Right atrium auricular region (tissue), 2 donors: ENCODE data around the gene SMYD3. TPM values are rescaled to one million over a fixed set of nuclear protein-coding genes. Genes with fewer than 3 reads are reported as not detected.

Experiments used
- DNase-seq: peaks from one replicate; pipeline ENCODE4 v3.0.0-alpha.2; 2019; ENCODE audit warnings: low spot score
- H3K27ac ChIP-seq, 2 donors: fragments of 200-600 bp; sonication (generic); 1 replicate in 1 of 2; 2 replicates in 1 of 2; pipeline ENCODE4 v1.5.1; 2016 to 2019
- H3K27me3 ChIP-seq, 2 donors: fragments of 200-600 bp; sonication (generic); one replicate each; pipeline versions ENCODE4 v1.5.1 to v1.6.0; 2017 to 2019
- H3K36me3 ChIP-seq: fragments of 200-600 bp; sonication (generic); one replicate; pipeline ENCODE4 v1.5.1; 2016
- H3K4me1 ChIP-seq, 2 donors: fragments of 200-600 bp; sonication (generic); one replicate each; pipeline versions ENCODE4 v1.5.1 to v1.6.0; 2017 to 2019
- H3K4me3 ChIP-seq, 2 donors: fragments of 200-600 bp; sonication (generic); 1 replicate in 1 of 2; 2 replicates in 1 of 2; pipeline ENCODE4 v1.5.1; 2017 to 2019; ENCODE audit warnings: mild to moderate bottlenecking in 1 of 2, moderate library complexity in 1 of 2
- H3K9me3 ChIP-seq, 2 donors: fragments of 200-600 bp; sonication (generic); one replicate each; pipeline ENCODE4 v1.5.1; 2019
- CTCF ChIP-seq, 2 donors: fragments of 200-600 bp; sonication (generic); IDR thresholded peaks; one replicate each; pipeline ENCODE4 v1.5.1; 2019; ENCODE audit warnings: antibody characterized with exemption in 2 of 2
- total RNA-seq, 2 donors: library from RNA; depleted of rRNA; stranded (reverse); fragments of >200 nt; gene quantifications; one replicate each; pipeline ENCODE4 v1.1.0, GENCODE V29; 2016

The SMYD3 gene
- total RNA-seq, 2 donors from 2014 or later = 7.9 to 8.5 TPM

- TF ChIP-seq CTCF (IDR thresholded peaks at IDR 0.05) = no peak
- no peak overlapping the region for H3K4me3 ChIP-seq
- H3K27ac ChIP-seq = no peak overlapping the region
- H3K36me3 ChIP-seq = no peaks in the 10 kb centered on the region
- no peaks in the 10 kb centered on the region for H3K27me3 ChIP-seq
- peaks cover 0 to 11% of the 10 kb centered on the region in 2 donors for H3K4me1 ChIP-seq
- no peak for DNase-seq
- no peaks in the 10 kb centered on the region for H3K9me3 ChIP-seq
Measured at GRCh38 chr1:245788886-245789285, 718.2 kb downstream of the SMYD3 start.

GRCh38 chr1:245788269-245788668, 718.8 kb downstream of the SMYD3 start:
- no peaks in the 10 kb centered on the region for H3K27me3 ChIP-seq
- no peaks in the 10 kb centered on the region for H3K9me3 ChIP-seq
- no peak overlapping the region for H3K4me3 ChIP-seq
- H3K27ac ChIP-seq = no peak overlapping the region
- no peaks in the 10 kb centered on the region for H3K36me3 ChIP-seq
- no peak for TF ChIP-seq CTCF (IDR thresholded peaks at IDR 0.05)
- DNase-seq = no peak
- H3K4me1 ChIP-seq = peaks cover 0 to 11% of the 10 kb centered on the region in 2 donors

- Histone ChIP-seq H3K4me3 (no peak overlapping the region), H3K27ac (no peak overlapping the region), H3K9me3 (no peaks in the 10 kb centered on the region), H3K27me3 (no peaks in the 10 kb centered on the region), H3K4me1 (peaks cover 0 to 11% of the 10 kb centered on the region in 2 donors), H3K36me3 (no peaks in the 10 kb centered on the region)
- no peak for TF ChIP-seq CTCF (IDR thresholded peaks at IDR 0.05)
- no peak for DNase-seq
Measured at GRCh38 chr1:245786948-245787347, 720.1 kb downstream of the SMYD3 start.

- Histone ChIP-seq H3K9me3 (peaks cover 0 to 4% of the 10 kb centered on the region in 2 donors), H3K4me1 (no peaks in the 10 kb centered on the region), H3K27ac (no peak overlapping the region), H3K4me3 (no peak overlapping the region), H3K27me3 (no peaks in the 10 kb centered on the region), H3K36me3 (no peaks in the 10 kb centered on the region)
- no peak for DNase-seq
- no peak for TF ChIP-seq CTCF (IDR thresholded peaks at IDR 0.05)
Measured at GRCh38 chr1:245779797-245780755, 727.0 kb downstream of the SMYD3 start.

GRCh38 chr1:245777752-245778151, 729.3 kb downstream of the SMYD3 start:
- Histone ChIP-seq H3K27ac (no peak overlapping the region), H3K27me3 (no peaks in the 10 kb centered on the region), H3K4me3 (no peak overlapping the region), H3K4me1 (no peaks in the 10 kb centered on the region), H3K36me3 (no peaks in the 10 kb centered on the region), H3K9me3 (peaks cover 0 to 4% of the 10 kb centered on the region in 2 donors)
- TF ChIP-seq CTCF (IDR thresholded peaks at IDR 0.05) = no peak
- DNase-seq = no peak
